Cardiac fibroblast (primary cell): ENCODE measurements around the gene MAP4K3.

Experiments used
- DNase-seq, 2 donors: peaks; one replicate each; pipeline versions ENCODE4 v3.0.0 to v3.0.0-alpha.2; 2010; ENCODE audit warnings: low read depth in 2 of 2
- H3K4me3 ChIP-seq, 2 donors: replicated peaks in 1 of 2; 1 replicate in 1 of 2; 2 replicates in 1 of 2; pipeline ENCODE4 v1.5.1; 2011; ENCODE audit warnings: low read depth in 2 of 2, low read length in 2 of 2, mild to moderate bottlenecking in 2 of 2, moderate library complexity in 1 of 2
- CTCF ChIP-seq: IDR thresholded peaks from one replicate; pipeline ENCODE4 v1.5.1; 2011; ENCODE audit warnings: low read depth, mild to moderate bottlenecking, low read length, inconsistent platforms

Gene MAP4K3

GRCh38 chr2:39434233-39434897 is 2.7 kb downstream of the MAP4K3 start:
- no peak for DNase-seq
- no peak for TF ChIP-seq CTCF
- H3K4me3 ChIP-seq, result peak overlapping the region; percentile 8 to 92

- TF ChIP-seq CTCF, result no peak
- no peak overlapping the region for H3K4me3 ChIP-seq
- DNase-seq, result no peak
Observed at GRCh38 chr2:39433586-39434195, 3.4 kb downstream of the MAP4K3 start.

GRCh38 chr2:39432701-39433100 is 4.4 kb downstream of the MAP4K3 start:
- DNase-seq, result no peak
- H3K4me3 ChIP-seq, result no peak overlapping the region
- no peak for TF ChIP-seq CTCF

GRCh38 chr2:39431592-39432316 is 5.3 kb downstream of the MAP4K3 start:
- H3K4me3 ChIP-seq, result no peak overlapping the region
- TF ChIP-seq CTCF, result no peak
- DNase-seq, result peak; percentile 58 to 59

- DNase-seq, result no peak
- TF ChIP-seq CTCF, result no peak
- no peak overlapping the region for H3K4me3 ChIP-seq
Observed at GRCh38 chr2:39429746-39430145, 7.3 kb downstream of the MAP4K3 start.

- DNase-seq, result no peak
- no peak for TF ChIP-seq CTCF
- H3K4me3 ChIP-seq, result no peak overlapping the region
Observed at GRCh38 chr2:39424951-39425350, 12.1 kb downstream of the MAP4K3 start.
